GM12891 (cell line): Measurements from ENCODE around the gene MMADHC.
"Not testable (repeated sequence)": the region's sequence is repeated elsewhere in the genome, so short reads cannot be mapped to it uniquely, and the experiment has no call there.

Source experiments
- DNase-seq: peaks from one replicate; pipeline ENCODE4 v3.0.0; 2011; ENCODE audit warnings: low spot score; ENCODE audit not compliant: insufficient read length
- FAIRE-seq: peaks from 2 replicates; lab custom pipeline; 2011; peaks lifted over from hg19 to GRCh38; lab: Jason Lieb, UNC
- PAX5 ChIP-seq: IDR thresholded peaks from 2 replicates; pipeline ENCODE4 v1.6.1; 2011; ENCODE audit warnings: low read length, moderate library complexity, mild to moderate bottlenecking; ENCODE audit not compliant: insufficient read depth, severe bottlenecking
- POLR2A ChIP-seq: IDR thresholded peaks from 2 replicates; pipeline ENCODE4 v1.6.1; 2011; ENCODE audit warnings: low read depth, low read length, control low read depth
- POLR2AphosphoS5 ChIP-seq: IDR thresholded peaks from 2 replicates; pipeline ENCODE4 v1.6.1; 2011; ENCODE audit warnings: low read depth, low read length, control low read depth
- POU2F2 ChIP-seq: IDR thresholded peaks from 2 replicates; pipeline ENCODE4 v1.6.1; 2011; ENCODE audit warnings: low read depth, mild to moderate bottlenecking, control low read depth, low read length, moderate library complexity
- SPI1 ChIP-seq: IDR thresholded peaks from 2 replicates; pipeline ENCODE4 v1.6.1; 2011; ENCODE audit warnings: low read depth, low read length, control low read depth
- TAF1 ChIP-seq: IDR thresholded peaks from 2 replicates; pipeline ENCODE4 v1.6.1; 2011; ENCODE audit warnings: low read depth, low read length, control low read depth

MMADHC gene

DNA sequence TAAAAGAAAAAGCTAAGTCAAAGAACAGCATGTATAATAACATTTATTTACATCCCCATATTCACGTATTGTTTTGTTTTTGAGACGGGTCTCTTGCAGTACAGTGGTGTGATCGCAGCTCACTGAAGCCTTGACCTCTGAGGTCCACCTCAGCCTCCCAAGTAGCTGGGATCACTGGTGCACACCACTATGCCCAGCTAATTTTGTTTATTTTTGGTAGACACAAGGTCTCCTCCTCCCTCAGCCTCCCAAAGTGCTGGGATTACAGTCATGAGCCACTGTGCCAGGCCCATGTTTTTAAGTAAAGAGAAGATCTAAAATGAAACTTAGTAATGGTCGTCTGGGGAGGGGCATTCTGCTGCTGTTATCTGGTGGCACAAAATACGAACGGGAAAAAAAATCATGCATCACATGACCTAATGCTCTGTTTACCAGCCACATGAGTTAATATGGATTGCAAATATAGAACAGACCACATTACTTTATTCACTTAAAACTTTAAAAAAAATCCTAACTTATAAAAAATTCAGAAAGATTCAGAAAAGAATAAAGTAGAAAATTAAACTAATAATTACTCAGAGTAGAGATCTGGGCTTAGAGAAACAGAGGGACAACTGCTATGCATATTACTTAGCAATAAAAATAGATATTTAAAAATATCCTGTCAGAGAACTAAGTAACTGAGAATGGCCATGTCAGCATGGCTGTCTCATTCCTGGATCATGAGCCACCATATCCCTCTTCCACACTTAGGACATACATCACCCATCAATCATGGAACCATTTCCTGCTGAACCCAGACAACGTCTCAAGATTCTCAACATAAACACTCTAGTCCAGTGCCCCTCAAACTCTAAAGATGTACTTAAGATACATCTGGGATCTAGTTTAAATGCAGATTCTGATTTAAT lies 7.3 kb downstream of the MMADHC start:
- no peak for FAIRE-seq
- DNase-seq = no peak

DNA sequence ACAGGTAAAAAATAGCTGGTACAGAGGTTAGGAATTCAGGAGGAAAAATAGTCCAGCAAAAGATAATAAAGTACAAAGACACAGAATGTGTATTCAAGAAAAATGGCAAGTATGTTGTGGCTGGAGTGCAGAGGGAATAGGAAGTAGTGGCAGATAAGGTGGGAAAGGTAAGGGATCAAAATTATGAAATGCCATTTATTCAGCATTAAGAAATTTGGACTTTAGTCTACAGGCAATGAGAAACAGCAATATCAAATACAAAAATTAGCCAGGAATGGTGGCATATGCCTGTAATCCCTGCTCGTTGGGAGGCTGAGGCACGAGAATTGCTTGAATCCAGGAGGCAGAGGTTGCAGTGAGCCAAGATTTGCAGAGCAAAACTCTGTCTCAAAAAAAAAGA lies 10.3 kb downstream of the MMADHC start:
- FAIRE-seq (no peak), DNase-seq (no peak)
- TF ChIP-seq POU2F2 (no peak), POLR2AphosphoS5 (no peak), PAX5 (no peak), TAF1 (no peak), SPI1 (no peak), POLR2A (no peak)

More for the DNA sequence above, 7.3 kb downstream of the MMADHC start:
- TF ChIP-seq POU2F2 (no peak), POLR2A (no peak), TAF1 (no peak), POLR2AphosphoS5 (no peak), SPI1 (no peak), PAX5 (no peak)

DNA sequence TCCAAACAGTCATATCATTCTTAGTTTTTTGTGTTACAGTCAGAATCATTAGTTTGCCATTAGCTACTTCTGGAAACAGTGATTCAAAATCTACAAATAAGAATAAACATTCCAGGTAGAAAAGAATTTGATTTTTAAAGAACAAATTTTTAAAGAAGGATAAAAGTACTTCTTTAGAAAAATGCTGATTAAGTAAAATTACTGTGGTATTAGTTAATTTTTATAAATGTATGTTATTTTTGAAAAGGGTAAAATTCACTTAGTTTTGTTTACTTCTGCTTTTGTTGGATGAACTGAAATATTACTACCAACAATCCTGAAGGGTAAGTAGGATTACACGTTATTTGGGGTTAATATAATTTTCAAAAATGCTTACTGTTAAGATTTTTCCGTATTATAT lies 11.8 kb downstream of the MMADHC start:
- FAIRE-seq = no peak
- DNase-seq = no peak
- TF ChIP-seq SPI1 = no peak
- no peak for TF ChIP-seq POLR2AphosphoS5
- TF ChIP-seq TAF1 = no peak
- TF ChIP-seq POLR2A = no peak
- no peak for TF ChIP-seq POU2F2
- no peak for TF ChIP-seq PAX5

DNA sequence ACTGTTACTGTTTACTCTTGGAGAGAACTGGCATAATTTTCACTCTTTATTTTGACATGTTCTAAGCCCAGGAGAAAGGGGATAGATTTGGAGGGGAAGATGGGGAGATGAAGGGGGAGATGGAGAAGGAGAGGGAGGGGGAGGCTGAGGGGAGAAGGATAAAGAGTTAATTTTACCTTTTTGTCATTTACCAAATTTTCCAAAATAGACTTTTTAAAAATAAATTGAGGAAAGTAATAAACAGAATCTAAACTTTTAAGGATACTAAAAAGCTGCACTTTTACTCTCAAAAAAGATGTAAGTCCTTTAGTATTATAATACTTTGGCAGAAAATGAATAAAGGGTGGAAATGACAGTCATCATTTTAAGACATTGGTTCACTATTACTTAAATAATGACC lies 12.3 kb downstream of the MMADHC start:
- no peak for FAIRE-seq
- TF ChIP-seq PAX5 (no peak), POLR2A (no peak)

DNA sequence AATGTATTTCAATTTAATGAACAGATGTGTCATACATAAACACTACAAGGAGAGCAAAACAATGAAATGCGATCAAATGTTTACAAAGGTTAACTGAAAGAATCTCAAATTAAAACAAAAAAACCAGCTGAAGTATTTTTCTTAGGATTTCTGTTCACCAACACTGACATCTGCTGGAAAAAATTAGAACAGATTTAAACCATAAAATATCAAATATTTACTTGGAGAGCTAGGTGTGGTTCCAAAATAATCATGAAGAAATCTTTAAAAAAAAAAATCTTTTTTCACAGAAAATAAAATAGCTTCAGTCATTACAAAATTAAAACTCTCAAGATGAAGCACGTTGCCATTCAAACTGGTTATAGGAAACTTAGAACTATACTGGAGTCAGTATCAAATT lies 13.8 kb downstream of the MMADHC start:
- no peak for TF ChIP-seq SPI1
- TF ChIP-seq POLR2AphosphoS5 = no peak
- no peak for TF ChIP-seq PAX5
- TF ChIP-seq POU2F2 = no peak
- TF ChIP-seq TAF1 = no peak
- TF ChIP-seq POLR2A = no peak
- DNase-seq (no peak), FAIRE-seq (no peak)

More for the DNA sequence above, 12.3 kb downstream of the MMADHC start:
- no peak for DNase-seq

DNA sequence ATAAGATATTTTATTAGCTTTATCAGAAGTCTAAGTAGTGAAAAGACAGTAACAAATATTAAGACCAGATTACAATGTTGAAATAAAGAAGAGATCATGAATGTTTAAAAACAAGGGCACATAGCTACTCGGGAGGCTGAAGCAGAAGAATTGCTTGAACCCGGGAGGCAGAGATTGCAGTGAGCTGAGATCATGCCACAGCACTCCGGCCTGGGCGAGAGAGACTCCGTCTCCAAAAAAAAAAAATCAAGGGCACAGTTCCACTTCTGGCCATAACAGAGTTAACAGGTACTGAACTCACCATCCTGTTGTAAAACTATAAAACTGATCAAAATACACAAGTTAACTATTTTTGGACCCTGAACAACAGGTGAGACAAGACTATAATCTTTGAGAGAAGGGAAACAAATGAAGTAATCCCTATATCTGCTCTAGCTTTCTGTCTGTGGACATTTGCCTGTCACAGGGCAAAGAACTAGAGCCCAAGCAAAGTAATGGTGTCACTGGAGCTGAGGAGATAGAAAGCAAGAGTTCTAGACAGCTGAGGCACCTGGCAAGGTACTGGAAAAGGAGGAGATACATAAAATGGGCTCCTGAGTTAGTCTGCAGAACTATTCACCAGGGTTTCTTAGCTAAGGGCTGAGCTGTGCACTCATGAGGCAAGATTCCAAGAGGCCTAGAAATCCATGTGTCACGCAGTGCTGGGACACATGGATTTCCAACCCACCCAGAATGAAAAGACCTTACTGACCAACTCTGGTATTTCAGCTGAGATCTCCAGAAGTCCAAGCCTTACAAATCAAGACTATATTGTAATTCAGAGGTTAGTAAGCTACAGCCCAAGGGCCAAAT lies 15.2 kb downstream of the MMADHC start:
- no peak for DNase-seq
- no peak for FAIRE-seq
- TF ChIP-seq POLR2AphosphoS5 (no peak), SPI1 (no peak), POU2F2 (no peak), PAX5 (no peak), POLR2A (no peak), TAF1 (no peak)

DNA sequence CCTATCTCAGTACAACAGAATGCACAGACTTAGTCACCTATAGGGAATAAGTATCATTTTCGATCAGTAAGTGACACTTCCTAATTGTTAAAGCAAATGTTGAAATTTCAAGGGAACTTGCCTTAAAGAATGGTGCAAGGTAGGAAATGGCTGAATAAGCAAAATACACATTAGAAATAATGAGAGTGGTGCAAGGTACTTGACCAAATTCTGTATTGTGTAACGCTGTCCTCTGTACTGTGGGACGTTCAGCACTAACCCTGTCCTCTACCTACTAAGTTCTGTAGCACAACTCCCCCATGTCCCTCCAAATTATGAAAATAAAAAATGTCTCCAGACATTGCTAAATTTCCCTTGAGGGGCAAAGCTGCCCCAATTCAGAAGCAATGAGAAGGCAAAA lies 19.4 kb downstream of the MMADHC start:
- no peak for DNase-seq
- TF ChIP-seq POU2F2 (no peak), POLR2A (no peak), PAX5 (no peak), TAF1 (no peak), SPI1 (no peak), POLR2AphosphoS5 (no peak)
- FAIRE-seq = no peak

DNA sequence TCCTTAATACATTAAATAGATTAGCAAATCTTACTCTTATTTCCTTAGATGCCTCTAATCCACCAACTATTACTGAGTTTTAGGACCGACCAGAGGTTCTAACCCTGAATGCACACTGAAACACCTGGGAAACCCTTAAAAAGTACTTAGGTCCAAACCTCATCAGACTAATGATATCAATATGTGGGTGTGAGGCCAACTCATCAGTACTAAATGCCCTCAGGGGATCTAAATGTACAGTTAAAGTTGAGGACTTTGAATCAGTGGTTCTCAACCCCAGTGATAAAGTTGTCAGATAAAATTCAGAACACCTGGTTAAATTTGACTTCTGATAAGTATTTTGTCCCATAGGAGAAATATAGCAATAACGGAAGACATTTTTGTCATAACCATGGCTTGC lies 20.9 kb downstream of the MMADHC start:
- TF ChIP-seq POLR2AphosphoS5 = no peak
- no peak for TF ChIP-seq POLR2A
- no peak for TF ChIP-seq SPI1
- no peak for TF ChIP-seq TAF1
- no peak for TF ChIP-seq POU2F2
- TF ChIP-seq PAX5 = no peak
- FAIRE-seq (no peak), DNase-seq (no peak)

DNA sequence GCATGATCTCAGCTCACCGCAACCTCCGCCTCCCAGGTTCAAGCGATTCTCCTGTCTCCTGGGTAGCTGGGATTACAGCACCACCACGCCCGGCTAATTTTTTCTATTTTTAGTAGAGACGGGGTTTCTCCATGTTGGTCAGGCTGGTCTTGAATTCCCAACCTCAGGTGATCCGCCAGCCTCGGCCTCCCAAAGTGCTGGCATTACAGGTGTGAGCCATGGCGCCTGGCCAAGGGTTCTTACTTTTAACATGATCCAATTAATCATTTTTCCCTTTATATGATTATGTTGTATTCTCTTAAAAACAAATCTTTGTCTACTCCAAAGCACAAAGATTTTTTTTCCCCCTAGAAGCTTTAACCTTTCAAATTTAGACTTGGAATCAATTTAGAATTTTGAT lies 21.9 kb downstream of the MMADHC start:
- FAIRE-seq, DNase-seq: not testable (repeated sequence)

DNA sequence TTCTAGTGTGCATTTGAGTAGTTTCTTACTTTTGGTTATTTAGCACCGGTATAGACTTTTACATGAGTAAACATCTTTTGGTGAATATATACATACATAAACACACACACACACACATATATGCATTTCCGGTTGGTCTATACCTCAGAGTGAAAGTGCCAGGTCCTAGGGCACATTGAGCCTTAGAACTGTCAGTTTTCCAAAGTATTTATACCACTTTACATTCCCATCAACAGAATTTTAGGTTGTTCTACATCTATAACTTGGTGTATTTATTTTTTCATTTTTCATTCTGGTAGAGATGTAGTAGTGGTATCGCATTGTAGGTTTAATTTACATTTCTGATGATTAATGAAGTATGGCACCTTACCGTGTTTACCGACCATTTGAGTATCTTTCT lies 22.6 kb downstream of the MMADHC start:
- TF ChIP-seq SPI1 = no peak
- TF ChIP-seq POU2F2 = no peak
- no peak for TF ChIP-seq PAX5
- no peak for FAIRE-seq
- DNase-seq = no peak
